ENCODE data around the gene MINDY4.

MINDY4 gene

DNA sequence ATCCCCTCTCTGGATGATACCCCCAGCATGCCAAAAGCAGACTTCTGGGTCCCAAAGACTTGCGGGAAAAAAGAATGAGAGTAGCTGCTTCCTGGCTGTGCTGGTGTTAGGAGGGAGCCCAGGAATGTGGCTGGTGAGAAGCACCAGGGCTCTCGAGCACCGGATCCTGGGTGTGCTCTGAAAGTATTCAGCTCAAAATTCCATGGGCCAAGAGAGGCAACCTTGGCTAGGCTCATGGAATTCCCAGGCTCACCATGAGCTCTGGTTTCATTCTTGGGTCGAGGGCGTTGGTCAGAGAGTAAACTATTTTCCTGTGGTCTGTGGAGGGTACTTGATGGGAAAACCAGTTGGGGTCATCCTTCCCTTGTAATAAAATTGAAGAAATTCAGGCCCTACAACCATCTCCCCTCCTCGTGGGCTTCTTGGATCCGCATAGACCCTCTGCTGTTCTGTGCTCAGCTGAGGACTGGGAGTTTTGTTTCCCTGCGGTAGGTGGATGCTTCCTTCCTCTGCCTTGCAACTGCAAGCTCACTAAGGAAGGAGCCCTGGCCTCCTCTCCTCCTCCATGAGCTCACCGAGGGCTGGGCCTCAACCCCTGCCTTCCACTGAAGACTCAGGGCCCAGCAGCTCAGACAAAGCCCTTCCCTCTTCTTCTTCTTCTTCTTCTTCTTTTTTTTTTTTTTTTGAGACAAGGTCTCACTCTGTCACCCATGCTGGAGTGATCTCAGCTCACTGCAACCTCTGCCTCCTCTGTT is 106.0 kb downstream of the MINDY4 start:
- DNase-seq (ENCODE audit: low spot score) = no peak

DNA sequence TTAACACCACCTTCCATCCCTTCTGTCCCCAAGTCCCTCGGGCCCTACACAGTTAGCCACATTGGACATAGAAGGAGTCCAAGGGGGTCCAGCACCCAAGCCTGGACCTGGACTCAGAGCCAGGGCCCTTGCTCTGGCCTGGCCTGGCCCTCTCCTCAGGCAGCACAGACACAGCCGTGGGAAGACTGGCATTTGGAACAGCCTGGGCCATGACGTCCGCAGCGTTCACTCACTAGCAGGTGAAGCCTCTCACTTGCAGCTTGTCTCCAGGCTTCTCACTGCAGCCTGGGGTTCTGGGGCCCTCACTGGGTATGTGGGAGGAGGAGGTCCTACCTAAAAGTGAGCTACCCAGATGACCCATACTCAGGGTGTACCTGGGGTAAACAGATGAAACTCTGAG is 106.8 kb downstream of the MINDY4 start:
- no peak for DNase-seq (ENCODE audit: low spot score)

DNA sequence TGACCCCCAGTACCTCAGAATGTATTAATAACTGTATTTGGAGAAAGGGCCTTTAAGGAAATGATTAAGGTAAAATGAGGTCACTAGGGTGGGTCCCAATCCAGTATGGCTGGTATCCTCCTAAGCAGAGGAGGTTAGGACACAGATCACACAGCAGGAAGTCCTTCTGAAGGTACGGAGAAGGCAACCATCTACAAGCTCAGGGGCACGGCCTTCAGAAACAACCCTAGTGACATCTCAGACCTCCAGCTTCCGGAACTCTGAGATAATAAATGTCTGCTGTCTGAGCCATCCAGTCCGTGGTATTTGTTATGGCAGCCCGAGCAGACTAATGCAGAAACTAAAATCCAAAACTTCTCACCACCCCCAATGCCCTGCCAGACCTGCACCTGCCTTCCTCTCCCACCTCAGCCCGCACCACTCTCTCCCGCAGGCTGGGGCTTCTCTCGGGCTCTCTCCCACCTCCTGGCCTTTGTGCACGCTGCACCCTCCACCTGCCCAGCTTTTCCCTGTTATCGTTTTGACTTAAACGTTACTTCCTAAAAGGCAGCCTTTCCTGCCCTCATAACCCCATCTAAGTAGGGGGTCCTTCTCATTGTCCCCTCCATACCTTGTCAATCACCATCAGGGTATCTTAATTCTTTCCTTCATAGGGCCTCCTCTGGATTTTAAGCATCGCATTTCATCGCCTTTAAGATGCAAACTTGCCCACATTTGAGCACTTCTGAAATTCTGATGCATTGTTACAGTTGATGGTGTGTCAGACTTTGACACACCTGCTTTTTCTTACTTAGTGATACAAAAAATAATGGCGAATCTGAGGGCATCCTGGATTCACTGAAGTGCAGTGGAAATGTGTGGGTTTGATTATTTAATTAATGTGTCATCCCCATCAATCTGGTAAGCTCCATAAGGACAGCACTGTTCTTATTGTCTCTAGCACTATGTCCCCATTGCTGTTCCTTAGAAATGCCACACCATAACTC is 108.2 kb downstream of the MINDY4 start:
- no peak for DNase-seq (ENCODE audit: low spot score)

DNA sequence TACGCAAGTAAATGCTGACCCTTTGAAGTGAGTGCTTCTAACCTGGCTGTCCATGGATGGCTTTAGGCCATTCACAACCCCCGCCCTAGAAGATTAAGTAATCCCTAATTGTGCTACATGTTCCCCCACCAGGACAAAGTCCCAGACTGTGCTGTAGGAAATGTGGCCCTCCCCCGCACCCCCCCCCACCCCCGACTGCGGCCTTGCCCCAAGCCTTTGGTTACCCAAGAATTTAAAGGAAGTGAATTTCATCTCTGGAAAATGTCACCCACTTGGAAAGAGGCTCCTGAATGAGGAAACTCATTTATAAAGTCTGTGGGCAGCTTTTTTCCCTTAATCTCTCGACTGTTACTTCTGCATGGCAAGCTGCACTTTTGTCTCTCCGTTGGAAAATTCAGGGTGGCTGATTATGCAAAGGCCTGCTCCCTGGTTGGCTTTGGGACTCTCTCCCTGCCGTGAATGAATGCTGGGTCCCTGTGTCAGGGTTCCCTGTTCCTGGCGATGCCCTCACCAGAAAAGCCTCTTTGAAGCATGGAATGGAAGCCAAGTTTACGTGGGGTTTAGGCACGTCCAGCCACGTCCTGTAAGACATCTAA is 109.0 kb downstream of the MINDY4 start:
- DNase-seq (ENCODE audit: low spot score) = peak; percentile 35

DNA sequence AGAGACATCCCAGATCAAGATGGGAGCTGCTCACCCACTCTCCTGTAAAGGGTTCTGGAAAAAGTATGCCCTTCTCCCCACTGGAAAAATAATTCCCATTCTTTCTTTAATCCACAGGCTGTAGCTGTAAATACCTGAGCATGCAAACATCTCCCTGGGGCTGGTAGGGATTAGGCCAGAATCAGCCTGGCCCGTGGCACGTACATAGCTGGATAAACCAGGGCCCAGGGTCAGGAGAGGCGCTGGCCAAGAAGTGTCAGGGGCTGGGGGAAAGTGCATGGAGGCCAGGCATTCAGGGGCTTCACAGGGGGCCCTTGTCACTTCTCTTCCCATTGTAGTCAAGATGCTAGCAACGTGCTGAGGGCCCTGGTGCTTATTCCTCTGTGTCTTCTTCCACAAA is 109.7 kb downstream of the MINDY4 start:
- no peak for DNase-seq (ENCODE audit: low spot score)

DNA sequence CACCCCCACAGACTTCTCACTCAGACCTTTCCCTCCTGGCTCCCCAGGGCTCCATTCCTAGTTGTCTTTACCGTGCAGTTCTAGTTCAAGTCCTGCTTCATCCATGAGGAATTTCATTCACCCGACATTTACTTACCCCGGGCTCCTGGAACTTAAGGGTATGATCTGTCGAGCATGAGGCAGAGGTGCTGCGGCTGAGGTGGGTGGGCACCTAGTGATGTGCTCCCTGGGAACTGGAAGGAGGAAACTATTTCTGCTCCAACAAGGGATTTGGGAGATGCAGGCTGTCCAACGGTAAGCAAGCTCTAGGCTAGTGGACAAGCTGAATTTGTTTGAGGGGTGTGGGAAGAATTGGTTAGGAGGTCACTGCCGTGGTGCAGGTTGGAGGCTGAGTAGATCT is 110.2 kb downstream of the MINDY4 start:
- DNase-seq (ENCODE audit: low spot score) = no peak

DNA sequence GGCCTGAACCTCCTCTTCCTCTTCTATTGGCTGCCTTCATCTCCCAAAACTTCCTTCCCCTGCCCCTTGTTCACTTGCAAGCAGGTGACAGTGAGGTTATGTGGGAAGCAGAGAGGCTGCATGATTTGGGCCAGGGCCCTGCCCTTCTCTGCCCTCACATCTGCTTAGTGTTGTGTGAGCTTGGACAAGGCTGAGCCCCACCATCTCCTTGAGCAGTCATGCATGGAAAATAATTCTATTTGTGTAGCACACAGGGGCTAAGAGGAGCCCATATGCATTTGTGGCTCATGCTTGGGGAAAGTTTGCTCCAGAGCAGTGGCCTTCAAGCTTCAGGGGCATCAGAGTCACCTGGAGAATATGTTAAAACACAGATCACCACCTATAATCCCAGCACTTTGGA is 113.7 kb downstream of the MINDY4 start:
- DNase-seq (ENCODE audit: low spot score) = no peak

DNA sequence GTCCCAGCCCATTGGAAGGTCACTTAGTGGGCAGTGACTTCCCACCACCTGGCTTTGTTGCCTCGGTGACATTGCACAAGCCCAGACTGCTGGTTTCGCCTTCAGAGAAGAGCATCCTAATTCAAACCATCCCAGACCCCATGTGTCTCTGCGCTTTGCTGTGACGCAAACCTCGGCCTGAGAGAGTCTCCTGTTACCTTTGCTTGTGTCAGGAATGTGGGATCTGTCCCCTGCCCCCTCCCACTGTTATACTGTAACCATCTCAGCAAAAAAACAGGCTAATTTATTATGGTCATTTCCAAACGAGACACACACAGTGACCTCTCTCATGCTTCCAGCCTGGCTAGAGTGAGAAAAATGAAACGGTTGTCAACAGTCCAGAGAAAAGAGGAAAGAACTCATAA is 115.4 kb downstream of the MINDY4 start:
- DNase-seq (ENCODE audit: low spot score) = peak; percentile 60

DNA sequence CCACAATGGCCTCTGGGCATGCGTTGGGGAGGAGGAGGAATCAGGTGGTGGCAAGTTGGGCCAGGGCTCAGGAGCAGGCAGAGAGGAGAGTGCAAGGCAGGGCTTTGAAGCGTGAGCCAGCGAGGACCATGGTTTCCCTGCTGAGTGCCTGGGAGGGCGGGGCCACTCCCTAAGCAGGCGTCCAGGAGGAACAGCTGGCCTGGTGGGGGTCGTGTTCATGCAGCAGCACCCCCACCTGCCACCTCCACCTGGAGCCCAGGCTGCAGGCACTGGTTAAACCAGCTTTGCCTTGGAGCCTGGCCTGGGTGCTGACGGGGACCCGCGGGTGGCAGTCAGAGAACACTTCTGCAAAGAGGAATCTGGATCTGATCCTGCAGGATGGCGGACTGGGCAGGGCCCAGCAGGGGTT is 116.3 kb downstream of the MINDY4 start:
- no peak for DNase-seq (ENCODE audit: low spot score)

DNA sequence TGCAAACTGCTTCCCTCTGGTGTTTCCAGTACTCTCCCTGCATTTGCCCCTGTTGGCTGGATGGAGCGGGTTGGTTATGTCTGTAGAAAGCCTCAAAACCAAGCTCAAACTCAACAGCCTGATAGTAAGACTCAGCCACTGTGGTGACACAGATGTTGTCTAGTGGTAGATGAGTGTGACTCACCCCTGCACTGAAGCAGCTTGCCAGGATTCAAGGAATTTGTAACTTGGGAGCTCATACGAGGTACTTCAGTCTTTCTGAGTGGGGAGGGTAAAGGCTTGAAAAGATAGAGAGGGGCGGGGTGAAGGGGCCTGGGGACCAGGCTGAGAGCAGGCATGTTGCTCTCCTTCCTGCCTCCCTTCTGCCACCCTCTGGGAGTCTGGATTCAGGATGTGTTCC is 117.5 kb downstream of the MINDY4 start:
- peak; percentile 92 for DNase-seq (ENCODE audit: low spot score)

DNA sequence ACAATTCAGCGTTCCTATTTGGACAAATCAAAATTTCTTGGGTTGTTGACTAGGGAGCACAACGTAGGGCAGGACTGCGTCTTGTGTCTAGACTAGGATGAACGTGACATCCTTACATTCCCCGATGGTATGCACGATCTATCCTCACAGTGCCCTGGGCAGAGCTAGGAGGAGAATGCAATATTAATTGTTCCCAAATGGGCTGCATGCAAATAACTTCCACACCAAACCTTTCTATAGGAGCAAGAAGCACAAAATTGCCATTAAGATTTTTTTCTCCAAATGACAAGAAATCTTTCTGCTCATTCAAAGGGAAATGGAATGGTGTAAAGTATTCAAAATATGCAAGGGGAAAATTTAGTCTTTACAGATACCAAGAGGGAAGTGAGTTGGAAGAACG is 119.0 kb downstream of the MINDY4 start:
- DNase-seq (ENCODE audit: low spot score) = no peak

DNA sequence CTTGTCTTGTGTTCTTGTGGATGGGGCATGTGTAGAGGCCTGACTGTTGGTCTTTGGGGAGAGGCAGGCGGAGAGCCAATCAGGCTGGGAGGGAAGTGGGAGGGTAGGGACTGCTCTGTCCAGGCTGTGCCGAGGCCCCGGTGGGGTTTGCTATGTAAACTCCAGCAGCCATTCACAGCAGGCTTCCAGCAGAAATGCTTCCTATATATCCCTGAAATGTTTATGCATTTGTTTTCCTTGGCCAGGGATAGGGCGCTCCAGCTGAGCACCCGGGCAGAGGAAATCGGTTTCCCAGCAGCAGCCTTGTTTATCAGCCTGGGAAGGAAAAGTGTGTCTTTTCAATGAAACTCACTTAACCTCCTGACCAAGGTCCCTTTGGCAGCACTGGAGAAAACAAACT is 122.1 kb downstream of the MINDY4 start:
- no peak for DNase-seq (ENCODE audit: low spot score)

DNA sequence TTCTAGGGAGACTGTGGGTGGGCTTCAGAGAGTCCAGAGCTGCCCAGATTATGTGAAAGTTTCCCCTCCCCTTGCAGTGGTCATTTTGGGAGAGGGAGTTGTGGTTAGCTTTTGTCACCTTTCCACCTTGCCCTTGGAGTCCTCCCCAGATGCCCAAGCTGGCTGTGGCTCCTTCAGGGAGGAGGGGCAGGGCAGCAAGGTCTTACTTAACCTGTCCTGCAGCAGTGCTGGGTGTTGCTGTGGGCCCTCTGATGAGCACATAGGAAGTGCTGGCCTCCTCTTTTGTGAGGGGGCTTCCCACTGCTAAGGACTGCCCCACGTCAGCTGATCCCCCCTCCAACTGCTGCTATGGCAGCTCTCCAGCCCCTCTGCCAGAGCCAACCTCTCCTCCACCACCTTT is 122.8 kb downstream of the MINDY4 start:
- no peak for DNase-seq (ENCODE audit: low spot score)

DNA sequence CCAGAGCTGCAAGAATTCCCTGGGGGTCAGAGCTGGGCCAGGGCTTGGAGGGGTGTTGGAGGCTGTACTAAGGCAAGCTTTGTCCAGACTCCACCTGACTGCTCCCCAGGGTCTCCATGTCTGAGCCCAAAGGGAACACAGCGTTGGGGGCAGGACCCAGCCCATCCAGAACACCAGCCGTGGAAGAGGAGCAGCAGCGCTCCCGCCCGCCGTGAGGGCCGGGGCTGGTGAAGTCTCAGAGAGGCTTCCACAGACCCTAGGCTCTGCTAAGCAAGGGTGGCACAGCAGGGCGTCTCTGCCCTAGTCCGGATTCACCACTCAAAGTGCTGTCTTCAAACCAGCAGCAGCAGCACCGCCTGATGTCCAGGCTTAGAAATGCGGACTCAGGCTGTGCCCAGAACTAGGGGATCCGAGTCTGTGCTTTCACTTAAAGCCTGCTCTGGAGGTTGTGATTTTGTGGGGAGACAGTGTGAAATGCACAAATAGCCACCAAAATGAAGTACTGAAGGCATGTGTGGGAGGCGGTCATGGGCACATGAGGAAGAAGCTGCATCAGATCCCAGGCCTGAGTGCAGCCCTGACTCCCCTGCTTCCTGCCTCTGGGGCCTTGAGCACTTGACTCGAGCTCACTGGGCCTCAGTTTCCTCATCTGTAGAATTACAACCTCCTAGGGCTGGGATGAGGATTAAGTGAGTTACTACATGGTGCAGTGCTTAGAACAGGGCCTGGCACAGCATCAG is 123.8 kb downstream of the MINDY4 start:
- DNase-seq (ENCODE audit: low spot score) = peak; percentile 30

DNA sequence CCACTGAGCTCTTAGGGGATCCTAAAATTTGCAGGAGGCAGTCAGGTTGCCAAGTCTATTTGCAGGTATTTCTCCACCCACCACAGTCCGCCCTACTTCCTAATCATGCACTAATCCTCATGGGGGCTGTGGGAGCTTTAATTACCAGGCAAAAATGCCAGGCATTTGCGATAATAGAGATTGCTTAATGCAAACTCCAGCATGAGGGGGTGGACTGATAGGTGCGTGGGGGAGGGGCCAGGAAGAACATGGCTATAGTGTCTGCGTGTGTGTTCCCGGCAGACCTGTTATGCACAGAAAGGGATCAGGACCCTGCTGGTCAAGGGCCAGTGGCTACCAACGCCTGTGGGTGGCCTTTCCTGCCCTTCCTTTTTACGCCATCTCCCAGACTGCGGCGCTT is 124.8 kb downstream of the MINDY4 start:
- DNase-seq (ENCODE audit: low spot score) = no peak

DNA sequence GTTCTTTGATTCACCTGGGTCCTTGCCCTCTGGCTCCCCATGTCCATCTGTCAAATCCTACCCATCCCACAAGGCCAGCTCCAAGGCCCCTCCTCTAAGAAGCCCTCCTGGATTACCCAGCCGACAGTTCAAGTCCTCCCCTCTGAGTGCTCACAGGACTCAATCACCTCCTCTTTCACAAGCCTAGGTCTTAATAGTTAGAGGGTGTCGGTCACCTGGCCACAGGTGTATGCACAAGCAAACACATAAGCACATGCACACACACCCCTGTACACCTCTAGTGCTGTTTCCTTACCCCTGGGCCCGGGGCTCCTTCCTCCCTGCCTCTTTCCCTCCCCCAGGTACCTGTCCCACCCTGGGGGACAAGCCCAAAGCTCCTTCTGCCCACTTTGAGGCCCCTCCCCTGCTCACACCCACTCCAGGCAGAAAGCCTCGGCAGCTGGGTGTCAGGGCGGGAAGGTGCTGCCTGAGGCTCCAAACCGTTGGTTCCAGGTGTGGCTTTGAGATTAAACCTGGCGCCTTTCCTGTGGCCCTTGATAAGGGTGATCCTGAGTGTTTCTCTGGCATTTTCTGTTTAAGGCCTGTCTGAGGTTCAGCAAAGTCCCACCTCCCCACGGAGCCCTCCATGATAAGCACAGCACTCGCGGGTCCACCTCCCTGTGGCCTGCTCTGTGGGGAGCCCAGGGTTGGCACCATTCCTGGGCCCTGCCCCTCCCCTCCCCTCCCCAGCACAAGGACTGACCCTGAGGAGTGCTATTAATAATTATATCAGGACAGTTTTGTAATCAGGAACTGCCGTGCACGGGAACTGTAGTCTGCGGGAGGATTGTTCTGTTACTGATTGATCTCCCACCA is 125.8 kb downstream of the MINDY4 start:
- no peak for DNase-seq (ENCODE audit: low spot score)

DNA sequence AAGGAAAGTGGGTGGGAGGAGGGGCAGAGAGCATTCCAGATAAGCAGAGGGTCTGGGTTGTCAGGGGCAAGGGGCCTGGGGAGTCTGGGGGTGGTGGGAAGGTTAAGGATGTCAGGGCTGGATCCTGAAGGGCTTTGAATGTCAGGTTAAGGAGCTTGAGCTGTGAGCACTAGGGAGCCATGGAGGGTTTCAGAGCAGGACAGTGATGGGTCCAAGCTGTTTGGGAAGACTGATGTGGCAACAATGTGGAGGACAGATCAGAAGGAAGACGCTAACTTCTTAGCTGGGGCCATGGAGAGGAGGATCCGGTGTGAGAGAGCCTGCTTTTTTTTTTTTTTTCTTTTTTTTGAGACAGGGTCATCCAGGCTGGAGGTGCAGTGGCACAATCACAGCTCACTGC is 126.6 kb downstream of the MINDY4 start:
- DNase-seq (ENCODE audit: low spot score) = no peak

DNA sequence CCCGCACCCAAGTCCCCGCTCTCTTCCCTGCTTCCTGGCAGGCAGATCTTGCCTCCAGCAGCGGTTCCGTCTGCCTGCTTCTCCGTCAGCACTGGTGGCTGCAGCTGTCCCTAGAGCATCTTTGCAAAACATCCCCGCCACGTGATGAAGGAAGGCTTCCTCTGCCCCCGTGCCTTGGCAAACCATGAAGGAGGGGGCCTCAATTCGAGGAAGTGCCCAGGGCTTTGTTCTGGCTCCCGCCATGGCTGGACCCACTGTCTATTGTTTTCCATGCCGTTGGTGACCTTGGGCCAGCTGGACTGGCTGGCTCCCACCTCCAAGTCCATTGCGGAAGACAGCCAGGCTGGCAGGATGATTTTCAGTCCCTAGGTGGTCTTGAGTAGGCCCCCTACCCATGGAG is 127.2 kb downstream of the MINDY4 start:
- no peak for DNase-seq (ENCODE audit: low spot score)

DNA sequence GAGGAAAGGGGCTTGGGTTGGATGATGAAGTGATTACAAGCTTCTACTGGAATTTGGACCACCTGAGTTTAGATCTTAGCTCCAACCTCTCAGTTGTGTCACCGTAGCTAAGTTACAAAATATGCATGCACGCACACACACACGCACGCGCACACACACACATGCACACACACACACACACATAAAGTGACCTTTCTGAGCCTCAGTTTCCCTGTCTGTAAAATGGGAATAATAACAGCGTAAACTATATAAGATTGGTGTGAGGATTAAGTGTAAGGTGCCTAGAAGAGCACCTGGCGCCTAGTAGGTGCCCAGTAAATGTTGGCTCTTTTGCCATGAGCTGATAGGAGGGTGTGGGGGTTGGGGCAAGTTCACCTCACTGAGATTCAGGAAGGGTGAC is 127.8 kb downstream of the MINDY4 start:
- DNase-seq (ENCODE audit: low spot score) = no peak

DNA sequence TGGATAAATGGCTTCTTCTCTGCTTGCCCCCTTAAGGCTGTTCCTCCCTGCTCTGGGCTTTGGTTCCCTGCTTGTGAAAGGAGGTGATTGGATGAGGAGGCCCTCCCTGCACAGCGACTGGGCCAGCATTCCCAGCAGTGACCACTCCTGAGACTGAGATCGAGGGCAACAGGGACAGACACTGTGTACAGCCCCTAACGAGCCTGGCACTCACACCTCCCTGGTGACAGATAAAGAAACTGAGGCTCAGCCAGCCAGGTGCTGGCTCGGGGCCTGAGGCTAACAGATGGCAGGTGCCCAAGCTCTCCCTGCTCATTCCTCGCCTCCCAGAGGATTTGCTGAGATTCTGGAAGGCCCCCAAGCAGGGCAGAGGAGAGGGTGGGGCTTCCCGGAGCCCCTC is 128.4 kb downstream of the MINDY4 start:
- DNase-seq (ENCODE audit: low spot score) = no peak

DNA sequence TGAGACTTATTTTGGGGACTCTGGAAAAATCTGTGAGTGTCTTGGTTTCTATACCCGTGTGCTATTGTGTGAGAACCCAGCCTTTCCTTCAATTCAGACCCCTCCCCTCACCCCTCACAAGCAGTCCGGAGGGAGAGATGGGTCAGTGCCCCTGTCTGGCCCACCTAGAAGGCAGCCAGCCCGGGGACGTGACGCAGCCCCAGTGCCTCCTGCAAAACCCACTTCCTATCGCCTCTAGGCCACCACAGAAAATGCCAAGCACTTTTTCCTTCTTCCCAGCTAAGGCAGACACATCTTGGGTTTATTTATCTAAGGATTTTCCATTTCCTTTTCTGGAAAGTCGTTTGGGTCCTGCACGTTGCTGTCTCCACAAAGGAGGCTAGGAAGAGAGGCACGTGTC is 128.8 kb downstream of the MINDY4 start:
- DNase-seq (ENCODE audit: low spot score) = no peak

All from AG20443 (cell line).